Nucleus accumbens (tissue), 56 donors: ENCODE data around the gene FOXN4.
A peak's percentile ranks its signal among the peaks of the same experiment; 100 is the strongest.
"Not testable (repeated sequence)": the region's sequence is repeated elsewhere in the genome, so short reads cannot be mapped to it uniquely, and the experiment has no call there.

Source experiments
- DNase-seq, 56 donors: peaks; one replicate each; lab custom pipeline; 2025; lab: John Stamatoyannopoulos, UW

The FOXN4 gene

GRCh38 chr12:109308534-109309380, at the start of gene FOXN4:
FOXN4 (minus strand) TSS chr12:109309284; CDS start chr12:109308321, 963 bp downstream.
- DNase-seq = peak in 1 of 56 donors; percentile 24

GRCh38 chr12:109358154-109358869, 49.2 kb upstream of the FOXN4 start:
- DNase-seq = no peak

- DNase-seq = no peak
Observed at GRCh38 chr12:109357032-109357431, 47.9 kb upstream of the FOXN4 start.

- no peak for DNase-seq
Observed at GRCh38 chr12:109356577-109356976, 47.5 kb upstream of the FOXN4 start.

GRCh38 chr12:109352184-109352583, 43.1 kb upstream of the FOXN4 start:
- no peak for DNase-seq

GRCh38 chr12:109347589-109347988, 38.5 kb upstream of the FOXN4 start, which contains the start of gene MYO1H:
MYO1H (plus strand) TSS chr12:109347900; CDS start chr12:109347961, 61 bp downstream.
- no peak for DNase-seq

- no peak for DNase-seq
Observed at GRCh38 chr12:109346920-109347319, 37.8 kb upstream of the FOXN4 start.

GRCh38 chr12:109345428-109345827, 36.3 kb upstream of the FOXN4 start:
- no peak for DNase-seq

GRCh38 chr12:109343677-109344076, 34.6 kb upstream of the FOXN4 start:
- DNase-seq = no peak

- DNase-seq = no peak
Observed at GRCh38 chr12:109336593-109336992, 27.5 kb upstream of the FOXN4 start.

GRCh38 chr12:109334887-109335286, 25.8 kb upstream of the FOXN4 start:
- DNase-seq = no peak

GRCh38 chr12:109331301-109331952, 22.3 kb upstream of the FOXN4 start:
- DNase-seq = no peak

- DNase-seq = no peak
Observed at GRCh38 chr12:109330282-109331230, 21.5 kb upstream of the FOXN4 start.

- DNase-seq = no peak
Observed at GRCh38 chr12:109329686-109330085, 20.6 kb upstream of the FOXN4 start.

- DNase-seq = no peak
Observed at GRCh38 chr12:109329003-109329402, 19.9 kb upstream of the FOXN4 start.

GRCh38 chr12:109321294-109321693, 12.2 kb upstream of the FOXN4 start:
- not testable (repeated sequence) for DNase-seq

GRCh38 chr12:109310247-109311125, 1.4 kb upstream of the FOXN4 start:
- DNase-seq = no peak

GRCh38 chr12:109309381-109310246, 530 bp upstream of the FOXN4 start:
- DNase-seq = peak in 1 of 56 donors; percentile 32
